ENCODE data around the gene GCG. TPM values are rescaled to one million over a fixed set of nuclear protein-coding genes. Genes with fewer than 3 reads are reported as not detected.

Gene GCG
- polyA plus RNA-seq, 1 donor (not counting 4 experiments of a cell fraction or from before 2014, with no cell fraction given), result not detected

GRCh38 chr2:162188451-162188850 lies 36.4 kb upstream of the GCG start:
- H3K27me3 ChIP-seq (ENCODE audit: control insufficient read depth, extremely low read depth, insufficient read depth, low read length), result no peaks in the 10 kb centered on the region
- H4K20me1 ChIP-seq (ENCODE audit: control insufficient read depth, extremely low read depth, insufficient read depth, low read length), result no peaks in the 10 kb centered on the region
- H3K9me1 ChIP-seq (ENCODE audit: control insufficient read depth, extremely low read depth, insufficient read depth, low read length), result no peaks in the 10 kb centered on the region
- no peak for FAIRE-seq
- no peaks in the 10 kb centered on the region for H3K79me2 ChIP-seq (ENCODE audit: control insufficient read depth, insufficient read depth, low read length)
- no peak overlapping the region for H3K9ac ChIP-seq (ENCODE audit: control insufficient read depth, extremely low read depth, insufficient read depth, low read length)
- no peak overlapping the region for H3K27ac ChIP-seq (ENCODE audit: control insufficient read depth, insufficient read depth, low read length)
- no peak for DNase-seq (ENCODE audit: low read depth, low spot score)
- no peak overlapping the region for H3K4me3 ChIP-seq (ENCODE audit: control insufficient read depth in 2 of 3, extremely low read depth in 1 of 3, insufficient read depth in 2 of 3, low read depth in 1 of 3, low read length in 3 of 3)
- no peaks in the 10 kb centered on the region for H3K9me3 ChIP-seq (ENCODE audit: control insufficient read depth, low read depth, low read length)
- no peaks in the 10 kb centered on the region for H3K4me1 ChIP-seq (ENCODE audit: control insufficient read depth, extremely low read depth, insufficient read depth, low read length)
- no peak overlapping the region for H3K4me2 ChIP-seq (ENCODE audit: control insufficient read depth, extremely low read depth, insufficient read depth, low read depth, low read length)
- H3K36me3 ChIP-seq (ENCODE audit: control insufficient read depth in 2 of 2, extremely low read depth in 1 of 2, insufficient read depth in 2 of 2, low read length in 2 of 2), result peaks cover 0 to 7% of the 10 kb centered on the region in 2 experiments
- no peak overlapping the region for H2AFZ ChIP-seq (ENCODE audit: control insufficient read depth, low read length)
- dilution Hi-C loops (cut with MboI; ENCODE audit: extremely low pct_ligation_motif_present, low sequenced_read_pairs), result no loop called here
- TF ChIP-seq CTCF (optimal IDR thresholded peaks at IDR 0.05 in 1 of 3, IDR thresholded peaks at IDR 0.05 in 1 of 3, conservative IDR thresholded peaks at IDR 0.05 in 1 of 3; ENCODE audit: extremely low read depth in 1 of 3, insufficient read depth in 2 of 3, low read length in 3 of 3) (no peak), EZH2 (IDR thresholded peaks at IDR 0.05; ENCODE audit: low read length) (no peak)

GRCh38 chr2:162185541-162186232 lies 33.6 kb upstream of the GCG start:
- FAIRE-seq (no peak), DNase-seq (ENCODE audit: low read depth, low spot score) (no peak)
- Histone ChIP-seq H3K27ac (ENCODE audit: control insufficient read depth, insufficient read depth, low read length) (no peak overlapping the region), H4K20me1 (ENCODE audit: control insufficient read depth, extremely low read depth, insufficient read depth, low read length) (no peaks in the 10 kb centered on the region), H3K4me3 (ENCODE audit: control insufficient read depth in 2 of 3, extremely low read depth in 1 of 3, insufficient read depth in 2 of 3, low read depth in 1 of 3, low read length in 3 of 3) (no peak overlapping the region), H3K36me3 (ENCODE audit: control insufficient read depth in 2 of 2, extremely low read depth in 1 of 2, insufficient read depth in 2 of 2, low read length in 2 of 2) (peaks cover 0 to 2% of the 10 kb centered on the region in 2 experiments), H2AFZ (ENCODE audit: control insufficient read depth, low read length) (no peak overlapping the region), H3K9ac (ENCODE audit: control insufficient read depth, extremely low read depth, insufficient read depth, low read length) (no peak overlapping the region), H3K4me2 (ENCODE audit: control insufficient read depth, extremely low read depth, insufficient read depth, low read depth, low read length) (no peak overlapping the region), H3K9me3 (ENCODE audit: control insufficient read depth, low read depth, low read length) (no peaks in the 10 kb centered on the region), H3K4me1 (ENCODE audit: control insufficient read depth, extremely low read depth, insufficient read depth, low read length) (no peaks in the 10 kb centered on the region), H3K79me2 (ENCODE audit: control insufficient read depth, insufficient read depth, low read length) (no peaks in the 10 kb centered on the region), H3K27me3 (ENCODE audit: control insufficient read depth, extremely low read depth, insufficient read depth, low read length) (no peaks in the 10 kb centered on the region), H3K9me1 (ENCODE audit: control insufficient read depth, extremely low read depth, insufficient read depth, low read length) (no peaks in the 10 kb centered on the region)
- TF ChIP-seq EZH2 (IDR thresholded peaks at IDR 0.05; ENCODE audit: low read length) (no peak), CTCF (optimal IDR thresholded peaks at IDR 0.05 in 1 of 3, IDR thresholded peaks at IDR 0.05 in 1 of 3, conservative IDR thresholded peaks at IDR 0.05 in 1 of 3; ENCODE audit: extremely low read depth in 1 of 3, insufficient read depth in 2 of 3, low read length in 3 of 3) (no peak)
- dilution Hi-C loops (cut with MboI; ENCODE audit: extremely low pct_ligation_motif_present, low sequenced_read_pairs), result no loop called here

Measured in keratinocyte (primary cell).